OCI-M2 (cell line): ENCODE results near the gene RAP1B.

Experiments
- DNase-seq: peaks from one replicate; lab custom pipeline; 2025; ENCODE audit not compliant: unreplicated experiment; lab: John Stamatoyannopoulos, UW

RAP1B gene

DNA sequence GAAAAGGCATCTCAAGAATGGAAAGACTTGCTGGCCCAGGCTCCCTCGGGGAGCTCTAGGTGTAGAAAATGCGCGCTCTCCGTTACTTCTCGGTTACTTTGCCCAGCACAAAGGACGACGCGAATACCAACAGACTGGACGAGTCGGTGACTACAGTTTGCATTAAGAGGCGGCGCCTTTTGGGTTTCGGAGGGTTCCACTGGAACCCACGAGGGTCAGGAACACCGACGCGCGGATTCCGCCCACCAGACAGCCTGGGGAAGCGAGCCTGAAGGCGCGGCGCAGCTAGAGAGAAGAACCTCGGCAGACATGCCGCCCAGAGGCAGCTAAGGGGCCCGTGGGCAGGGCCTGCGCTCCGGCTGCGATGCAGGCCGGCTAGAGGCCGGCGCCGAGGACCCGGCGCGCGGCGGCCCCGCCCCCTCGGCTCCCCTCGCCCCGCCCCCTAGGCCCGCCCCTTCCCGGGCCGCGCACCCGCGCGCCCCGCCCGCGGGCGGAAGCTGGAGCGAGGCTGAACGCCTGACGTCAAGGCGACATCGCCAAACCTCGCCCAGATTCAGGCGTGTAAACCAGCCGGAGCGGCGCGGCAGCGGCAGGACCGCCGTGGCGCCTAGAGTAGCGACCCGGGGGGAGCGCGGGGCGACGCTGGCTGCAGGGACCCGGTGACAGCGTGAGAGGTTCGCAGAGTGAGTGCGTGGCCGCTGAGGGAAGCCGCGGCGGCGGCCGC, at the start of gene RAP1B:
TSS of gene RAP1B (plus strand) at position 530 of the 724 bp plus-strand sequence. CDS start 37,826 bp downstream, outside the sequence.
- DNase-seq: peak; percentile 29

DNA sequence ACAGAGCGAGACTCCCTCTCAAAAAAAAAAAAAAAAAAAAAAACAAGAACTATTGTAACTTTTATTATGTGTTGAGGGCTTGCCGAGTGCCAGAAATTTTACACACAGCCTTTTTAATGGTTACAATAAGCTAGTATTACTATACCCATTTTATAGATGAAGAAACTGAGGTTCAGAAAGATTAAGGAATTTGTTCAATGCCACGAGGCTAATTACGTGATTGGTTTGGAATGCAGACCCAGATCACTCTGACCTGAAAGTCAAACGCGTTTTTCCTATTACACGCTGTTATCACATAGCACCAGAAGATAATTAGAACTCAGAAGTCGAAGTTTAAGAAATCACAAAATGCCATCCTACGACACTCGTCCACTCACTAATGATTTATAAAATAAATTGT, 48.9 kb upstream of the RAP1B start:
- no peak for DNase-seq

DNA sequence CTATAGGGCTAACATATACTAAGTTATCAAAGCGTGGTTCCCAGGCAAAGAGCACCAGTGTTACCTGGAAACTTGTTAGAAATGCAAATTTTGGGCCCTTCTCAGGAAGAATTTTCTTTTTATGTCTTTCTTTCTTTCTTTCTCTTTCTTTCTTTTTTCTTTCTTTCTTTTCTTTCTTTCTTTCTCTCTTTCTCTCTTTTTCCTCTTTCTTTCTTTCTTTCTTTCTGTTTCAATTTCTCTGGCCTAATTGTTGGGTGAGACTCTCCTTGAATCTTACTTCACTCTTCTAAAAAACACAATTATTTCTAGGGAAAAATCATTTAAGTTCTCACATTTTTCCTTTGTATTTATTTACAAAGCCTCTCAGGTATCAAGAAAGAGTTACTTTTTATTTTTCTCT, 46.5 kb upstream of the RAP1B start:
- DNase-seq: no peak

DNA sequence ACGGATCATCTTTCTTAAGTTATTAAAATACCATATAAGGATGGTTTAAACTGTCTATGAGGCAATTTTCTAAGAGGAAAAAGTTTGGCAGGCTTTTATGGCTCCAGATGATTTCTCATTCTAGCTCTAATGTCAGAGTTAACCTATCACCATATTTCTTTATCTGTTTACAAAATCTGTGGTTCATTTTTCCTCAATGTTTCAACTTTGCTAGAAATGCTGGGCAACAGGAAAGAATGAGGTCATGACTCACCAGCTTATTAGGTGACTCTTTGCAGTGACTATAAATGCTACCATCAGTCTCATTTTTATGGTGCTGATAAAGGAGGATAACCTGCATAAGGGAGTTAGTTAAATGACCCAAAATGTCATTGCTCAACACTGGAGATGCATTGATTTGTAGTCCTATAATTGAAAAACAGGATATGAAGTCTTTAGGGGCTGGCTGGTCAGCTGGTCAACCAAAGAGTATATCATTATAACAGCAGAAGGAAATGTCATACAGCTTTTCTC, 45.3 kb upstream of the RAP1B start:
- no peak for DNase-seq

DNA sequence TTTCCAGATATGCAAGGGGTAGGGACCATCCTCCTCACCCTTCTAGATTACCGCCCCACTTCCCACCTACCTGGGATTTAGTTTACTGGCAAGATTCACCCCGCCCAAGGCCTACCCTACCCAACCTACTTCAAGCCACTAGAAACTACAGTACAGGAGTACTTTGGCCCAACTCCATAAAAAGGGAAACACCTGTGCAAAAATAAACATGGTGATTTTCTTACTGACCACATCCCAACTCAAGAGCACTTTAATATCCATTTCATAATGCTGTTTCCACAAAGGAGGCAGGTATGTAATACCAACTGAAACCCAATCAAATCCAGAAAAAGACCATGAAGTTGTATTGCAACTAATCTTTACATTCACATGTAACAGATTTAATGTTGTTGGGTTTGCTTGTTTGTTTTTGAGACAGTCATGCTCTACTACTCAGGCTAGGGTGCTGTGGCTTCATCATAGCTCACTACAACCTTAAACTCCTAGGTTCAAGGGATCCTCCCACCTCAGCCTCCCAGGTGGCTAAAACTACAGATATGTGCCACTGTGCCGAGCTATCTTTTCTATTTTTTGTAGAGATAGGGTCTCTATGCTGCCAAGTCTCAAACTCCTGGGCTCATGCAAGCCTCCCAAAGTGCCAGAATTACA, 41.7 kb upstream of the RAP1B start:
- DNase-seq: no peak

DNA sequence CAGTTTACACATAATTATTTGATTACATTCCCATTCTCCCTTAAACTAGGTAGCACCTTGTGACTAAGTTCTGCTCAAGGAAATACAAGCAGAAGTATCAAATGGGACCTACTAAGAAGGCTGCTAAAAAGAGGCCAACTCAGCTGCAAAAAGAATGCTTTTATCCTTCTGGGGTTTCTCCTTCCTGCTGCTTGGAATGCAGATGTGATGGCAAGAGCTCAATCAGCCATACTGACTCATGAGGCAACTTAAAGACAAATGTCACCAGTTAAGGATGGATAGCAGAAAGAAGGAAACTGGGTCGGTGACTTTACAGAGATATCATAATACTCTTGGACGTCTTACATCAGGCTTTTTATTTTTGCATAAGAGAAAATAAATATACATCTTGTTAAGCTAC, 38.0 kb upstream of the RAP1B start:
- DNase-seq: no peak

DNA sequence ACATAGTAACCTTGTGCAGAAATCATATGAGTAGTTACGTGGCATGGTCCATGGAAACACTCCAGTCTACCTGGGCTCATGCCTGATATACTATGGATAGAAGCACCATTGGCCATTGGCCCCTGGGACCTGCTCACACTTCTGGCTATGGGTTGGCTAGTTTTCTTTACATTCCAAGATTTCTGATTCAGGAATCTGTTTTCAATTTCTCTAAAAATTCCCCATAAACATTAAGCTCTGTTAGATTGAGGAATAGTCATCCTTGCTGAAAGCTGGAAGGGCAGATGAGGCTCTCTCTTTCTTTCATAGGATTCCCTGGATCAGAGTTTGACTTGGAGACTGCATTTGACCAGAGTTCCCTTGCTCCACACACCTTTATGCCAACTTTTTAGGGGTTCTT, 37.3 kb upstream of the RAP1B start:
- no peak for DNase-seq

DNA sequence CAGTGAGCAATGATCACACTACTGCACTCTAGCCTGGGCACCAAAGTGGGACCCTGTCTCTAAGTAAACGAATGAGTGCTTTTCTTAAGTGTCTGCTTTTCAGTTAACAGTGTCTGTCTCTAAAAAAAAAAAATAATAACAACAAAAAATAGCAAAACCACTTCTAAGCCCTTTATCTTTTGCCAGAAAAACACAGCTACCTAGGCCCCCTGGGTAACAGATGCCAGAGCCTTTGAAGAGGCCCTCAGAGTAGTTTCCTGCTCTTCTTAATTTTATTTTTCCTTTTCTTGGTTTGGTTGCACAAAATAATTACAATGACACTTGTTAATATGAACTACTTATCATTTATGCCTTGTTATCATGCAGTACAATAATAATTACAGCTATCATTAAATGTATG, 32.8 kb upstream of the RAP1B start:
- no peak for DNase-seq

DNA sequence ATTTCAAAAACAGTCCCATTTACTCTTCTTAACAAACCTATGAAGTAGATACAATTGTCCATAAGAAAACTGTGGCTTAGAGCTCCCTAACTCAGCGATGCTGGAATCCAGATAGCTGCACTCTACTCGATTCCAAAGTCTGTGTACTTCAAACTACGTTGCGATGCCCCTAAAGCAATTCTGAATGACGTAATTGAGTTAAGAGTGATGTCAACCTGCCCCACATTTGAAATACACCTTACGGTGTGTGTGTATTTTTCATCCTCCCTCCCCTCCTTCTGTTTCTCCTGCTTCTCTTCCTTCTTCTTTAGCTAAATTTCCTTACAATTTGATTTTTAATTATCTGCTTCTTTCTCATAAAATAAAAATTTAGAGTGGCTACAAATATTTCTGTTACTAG, 31.9 kb upstream of the RAP1B start:
- DNase-seq: no peak

DNA sequence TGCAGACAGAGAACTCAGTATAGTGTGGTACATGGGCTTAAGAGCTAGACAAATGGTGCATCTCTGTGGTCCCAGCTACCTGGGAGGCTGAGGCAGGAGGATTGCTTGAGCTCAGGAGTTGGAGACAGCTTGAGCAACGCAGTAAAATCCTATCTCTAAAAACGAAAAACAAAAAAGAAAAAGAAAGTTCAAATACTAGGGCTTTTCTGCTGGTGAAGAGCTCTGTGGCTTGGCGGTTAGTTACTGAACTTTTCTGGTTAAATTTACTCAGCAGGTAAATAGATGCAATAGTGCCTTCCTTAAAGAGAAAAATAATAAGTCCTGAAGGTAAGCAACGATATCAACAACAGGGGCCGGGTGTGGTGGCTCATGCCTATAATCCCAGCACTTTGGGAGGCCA, 31.4 kb upstream of the RAP1B start:
- DNase-seq: no peak

DNA sequence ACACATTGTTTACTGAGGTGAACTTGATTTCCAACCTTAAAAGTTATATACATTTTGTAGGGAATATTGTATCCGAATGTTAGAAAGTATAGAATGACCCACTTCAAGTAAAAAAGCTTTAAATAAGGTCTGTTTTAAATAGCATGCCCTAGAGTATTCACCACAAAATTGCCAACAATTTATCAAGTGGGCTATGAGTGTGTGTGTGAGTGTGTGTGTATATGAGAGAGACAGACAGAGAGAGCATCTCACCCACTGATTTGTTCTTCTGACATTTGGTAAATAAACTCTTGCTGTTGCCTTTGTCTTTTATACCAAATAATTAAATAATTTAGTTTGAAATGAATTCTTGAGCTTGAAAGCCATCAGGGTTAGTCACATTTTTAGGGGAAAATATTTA, 29.8 kb upstream of the RAP1B start:
- DNase-seq: no peak

DNA sequence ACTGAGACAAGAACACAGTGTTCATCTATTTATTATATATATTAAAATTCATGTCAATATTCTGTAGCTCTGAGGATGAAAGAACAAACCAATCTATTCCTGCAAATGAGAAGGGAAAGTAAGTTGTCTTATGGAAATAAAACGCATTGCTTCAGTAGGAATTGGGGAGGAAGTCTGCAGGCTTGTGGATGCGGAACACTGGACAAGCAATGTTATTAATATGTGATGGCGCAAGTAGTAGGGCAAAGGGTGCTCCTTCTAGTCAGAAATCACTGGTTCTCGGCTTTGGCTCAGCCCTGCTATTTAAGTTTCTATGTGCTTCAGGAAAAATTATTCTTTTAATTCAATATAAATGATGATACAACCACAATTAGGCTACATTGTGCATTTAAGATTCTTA, 28.8 kb upstream of the RAP1B start:
- DNase-seq: no peak

DNA sequence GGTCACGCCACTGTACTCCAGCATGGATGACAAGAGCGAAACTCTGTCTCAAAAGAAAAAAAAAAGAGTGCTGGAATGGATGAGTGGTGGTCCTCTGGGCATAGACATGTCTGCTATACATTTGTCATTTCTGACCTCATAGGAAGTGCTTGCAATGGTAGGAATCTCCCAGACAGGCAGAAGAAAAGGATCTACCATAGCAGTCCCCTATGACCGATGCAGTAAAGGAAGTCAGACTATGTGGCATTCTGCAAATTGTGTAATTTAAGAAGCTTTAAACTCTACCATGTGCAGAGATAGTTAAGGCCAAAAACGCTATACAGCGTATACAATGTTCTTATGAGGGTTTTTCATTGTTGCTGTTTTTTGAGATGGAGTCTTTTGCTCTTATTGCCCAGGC, 24.7 kb upstream of the RAP1B start:
- no peak for DNase-seq

DNA sequence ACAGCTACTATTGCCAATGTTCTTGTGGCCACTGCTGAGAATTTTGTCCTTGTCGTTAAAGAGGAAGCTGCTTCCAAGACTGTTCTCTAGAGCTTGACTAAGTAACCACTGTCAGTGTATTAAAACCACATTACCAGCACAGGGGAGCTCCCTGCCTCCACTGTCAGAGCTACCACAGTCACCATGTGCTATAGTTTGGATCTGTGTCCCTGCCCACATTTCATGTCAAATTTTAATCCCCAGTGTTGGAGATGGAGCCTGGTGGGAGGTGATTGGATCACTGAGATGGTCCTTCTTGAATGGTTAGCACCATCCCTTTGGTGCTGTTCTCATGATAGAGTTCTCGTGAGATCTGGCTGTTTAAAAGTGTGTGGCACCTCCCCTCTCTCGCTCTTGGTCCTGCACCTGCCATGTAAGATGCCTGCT, 23.2 kb upstream of the RAP1B start:
- DNase-seq: no peak

DNA sequence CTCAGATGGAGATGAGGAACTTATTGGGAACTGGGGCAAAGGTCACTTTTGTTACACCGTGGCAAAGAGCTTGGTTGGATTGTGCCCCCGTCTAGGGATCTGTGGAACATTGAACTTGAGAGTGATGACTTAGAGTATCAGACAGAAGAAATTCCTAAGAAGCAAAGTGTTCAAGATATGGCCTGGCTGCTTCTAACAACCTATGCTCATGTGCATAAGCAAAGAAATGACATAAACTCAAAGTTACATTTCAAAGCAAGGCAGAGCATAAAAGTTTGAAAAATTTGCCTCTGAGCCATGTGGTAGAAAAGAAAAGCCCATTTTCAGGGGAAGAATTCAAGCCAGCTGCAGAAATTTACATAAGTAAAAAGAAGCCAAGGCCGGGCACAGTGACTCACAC, 21.5 kb upstream of the RAP1B start:
- DNase-seq: no peak

DNA sequence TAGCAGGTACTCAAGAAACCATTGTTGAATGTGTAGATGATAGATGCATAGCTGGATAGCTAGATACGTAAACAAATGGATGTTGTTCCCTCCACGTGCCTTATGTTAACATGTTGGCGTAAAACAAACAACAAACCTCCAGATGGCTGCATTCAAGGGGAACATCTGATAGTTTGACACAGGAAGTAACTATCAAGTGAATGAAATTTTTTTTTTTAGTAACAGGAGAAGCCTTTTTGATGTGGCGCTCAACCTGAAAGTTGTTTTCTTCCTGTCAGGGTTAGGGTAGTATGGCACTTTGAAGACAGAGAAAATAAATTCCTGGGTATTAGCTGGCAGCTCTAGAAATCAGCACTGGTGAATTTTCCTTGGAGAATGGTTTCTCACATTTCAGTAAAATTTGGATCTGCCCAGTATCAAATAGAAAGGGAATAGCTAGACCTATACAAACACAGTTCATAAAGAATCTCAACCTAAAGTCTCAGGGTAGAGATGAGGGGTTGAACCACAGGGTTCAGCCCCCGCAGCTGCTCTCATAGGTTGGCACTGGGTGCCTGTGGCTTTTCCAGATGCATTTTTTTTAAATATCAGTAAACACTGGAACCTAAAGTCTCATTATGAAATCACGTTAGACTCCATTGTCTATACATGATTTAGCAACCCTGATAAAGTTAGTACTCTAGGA, 18.8 kb upstream of the RAP1B start:
- DNase-seq: no peak

DNA sequence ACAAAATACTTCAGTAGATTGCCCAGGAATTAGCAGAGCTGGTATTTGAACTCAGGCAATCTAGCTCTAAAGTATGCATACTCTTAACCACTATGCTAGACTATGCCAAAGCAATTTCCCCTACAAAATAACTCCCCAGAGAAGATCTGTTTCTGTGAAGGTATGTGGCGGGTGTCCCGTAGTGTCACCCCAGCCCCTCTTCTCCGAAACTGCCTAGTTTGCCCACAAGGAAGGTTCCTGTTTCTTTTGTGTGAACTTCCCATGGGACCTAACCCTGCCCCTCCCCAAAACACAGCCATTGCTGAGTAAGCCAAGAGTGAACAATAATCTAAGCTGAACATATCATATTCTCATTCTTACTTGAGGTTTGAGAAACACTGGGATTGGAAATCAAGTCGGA, 15.5 kb upstream of the RAP1B start:
- no peak for DNase-seq

DNA sequence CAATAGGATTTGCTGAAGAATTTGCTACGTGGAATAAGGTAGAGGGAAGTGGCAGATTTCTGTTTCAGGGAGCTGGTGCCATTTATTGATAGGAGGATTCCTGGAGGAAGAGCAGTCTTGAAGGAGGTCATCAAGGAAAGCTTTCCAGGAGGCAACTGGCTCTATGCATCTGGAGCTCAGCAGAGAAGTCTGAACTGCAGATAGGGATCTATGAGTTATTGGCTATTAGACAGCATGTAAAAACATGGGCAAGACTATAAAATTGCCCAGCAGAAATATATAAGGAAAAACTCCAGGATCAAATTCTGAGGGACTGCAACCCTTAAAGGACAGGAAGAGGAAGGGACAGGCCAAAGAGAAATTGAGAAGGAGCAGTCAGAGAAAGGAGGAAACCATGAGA, 8.9 kb upstream of the RAP1B start:
- DNase-seq: no peak

DNA sequence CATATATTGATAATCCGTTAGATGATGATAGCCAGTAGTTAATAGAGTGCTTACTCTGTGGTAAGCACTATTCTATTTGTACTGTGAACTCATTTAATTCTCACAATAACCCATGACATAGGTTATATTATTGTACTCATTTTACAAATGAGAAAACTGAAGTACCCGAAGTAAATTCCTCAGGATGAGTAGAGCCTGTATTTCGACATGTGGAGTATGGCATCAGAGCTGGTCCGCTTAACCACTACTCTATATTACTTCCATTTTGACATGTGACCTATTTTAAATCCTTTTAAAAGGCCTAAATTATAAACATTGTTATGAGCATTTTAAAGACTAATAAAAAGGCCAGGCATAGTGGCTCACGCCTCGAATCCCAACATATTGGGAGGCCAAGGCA, 8.0 kb upstream of the RAP1B start:
- no peak for DNase-seq

DNA sequence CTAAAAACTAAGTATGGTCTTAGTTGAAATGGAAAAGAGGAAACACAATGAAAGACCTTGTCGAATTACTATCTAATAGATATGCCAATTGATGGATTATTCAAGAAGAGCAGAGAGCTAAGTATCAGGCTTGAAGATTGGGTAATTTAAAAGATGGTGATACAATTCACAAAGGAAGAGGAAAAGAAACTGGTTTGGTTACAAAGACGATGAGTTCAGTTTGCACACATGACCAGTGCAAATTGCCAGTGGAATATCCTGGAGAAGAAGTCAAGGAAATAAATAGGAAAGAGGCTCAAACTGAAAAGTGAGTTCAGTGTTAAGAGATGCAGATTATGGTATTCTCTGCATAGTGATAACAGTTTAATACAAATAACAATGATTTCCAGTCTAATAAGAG, 2.5 kb upstream of the RAP1B start:
- DNase-seq: no peak

DNA sequence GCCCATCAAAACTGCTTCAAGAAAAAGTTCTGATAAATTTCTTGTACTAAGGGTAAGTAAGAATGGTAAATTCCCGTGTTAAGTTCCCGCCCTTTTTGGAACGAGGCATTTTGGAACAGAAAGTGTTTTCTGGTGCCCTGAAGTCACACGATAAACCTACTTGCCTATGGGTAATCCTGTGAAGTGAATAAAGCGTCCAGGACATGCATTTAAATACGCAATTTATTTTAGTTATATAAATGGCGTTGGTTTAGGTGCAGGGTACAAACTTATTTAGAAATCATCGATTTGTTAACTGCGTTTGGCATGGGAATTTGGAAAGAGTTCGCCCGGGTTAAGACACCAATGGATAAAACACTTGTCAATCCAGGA, 715 bp upstream of the RAP1B start:
- no peak for DNase-seq

DNA sequence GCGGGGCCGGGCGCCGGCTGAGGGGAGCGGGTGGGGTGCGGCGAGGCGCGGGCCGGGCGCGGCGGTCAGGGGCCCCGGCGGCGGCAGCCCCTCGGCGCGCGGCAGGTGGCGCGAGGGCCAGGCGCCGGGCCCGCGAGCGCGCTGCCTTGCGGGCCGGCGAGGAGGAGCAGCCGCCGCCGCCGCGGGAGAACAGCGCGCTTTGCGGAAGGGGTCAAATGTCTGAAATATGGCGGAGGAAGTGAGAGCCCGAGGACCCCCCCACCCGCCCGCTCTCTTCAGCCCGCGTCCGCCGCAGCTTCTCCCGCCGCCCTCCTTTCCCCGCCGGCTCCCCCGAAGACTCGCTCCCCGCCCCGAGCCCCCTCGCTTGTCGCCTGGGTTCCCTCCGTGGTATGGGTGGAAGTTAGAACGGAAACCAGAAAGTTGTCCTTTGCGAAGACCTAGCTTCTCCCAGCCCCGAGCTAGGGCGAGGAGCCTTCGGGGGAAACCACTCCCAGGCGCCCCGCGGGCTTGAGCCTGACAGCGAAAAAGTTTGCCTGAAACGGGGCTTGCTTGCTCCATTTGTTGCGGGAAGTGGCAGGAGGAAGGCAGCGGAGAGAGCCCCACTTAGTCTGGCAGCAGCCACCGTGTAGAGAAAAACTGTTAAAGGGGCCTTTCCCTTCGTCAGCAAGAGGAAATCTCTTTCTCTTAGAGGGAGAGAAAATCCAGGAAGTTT, 551 bp downstream of the RAP1B start:
- DNase-seq: no peak
